HT-29 (cell line): ENCODE results near the gene SLC11A2. TPM values are rescaled to one million over a fixed set of nuclear protein-coding genes. Genes with fewer than 3 reads are reported as not detected.
A peak's percentile ranks its signal among the peaks of the same experiment; 100 is the strongest.
"Not testable (repeated sequence)": the region's sequence is repeated elsewhere in the genome, so short reads cannot be mapped to it uniquely, and the experiment has no call there.

Experiments
- DNase-seq: peaks from one replicate; pipeline ENCODE4 v3.0.0-alpha.2; 2015; ENCODE audit warnings: low spot score
- total RNA-seq: library from RNA; depleted of rRNA; stranded (reverse); fragments of >200 nt; shearing (Covaris generic); gene quantifications from 2 replicates; pipeline ENCODE4 v1.2.3, GENCODE V29; 2014

SLC11A2 gene
- total RNA-seq, 1 experiment from 2014 or later: 42.9 TPM

DNA sequence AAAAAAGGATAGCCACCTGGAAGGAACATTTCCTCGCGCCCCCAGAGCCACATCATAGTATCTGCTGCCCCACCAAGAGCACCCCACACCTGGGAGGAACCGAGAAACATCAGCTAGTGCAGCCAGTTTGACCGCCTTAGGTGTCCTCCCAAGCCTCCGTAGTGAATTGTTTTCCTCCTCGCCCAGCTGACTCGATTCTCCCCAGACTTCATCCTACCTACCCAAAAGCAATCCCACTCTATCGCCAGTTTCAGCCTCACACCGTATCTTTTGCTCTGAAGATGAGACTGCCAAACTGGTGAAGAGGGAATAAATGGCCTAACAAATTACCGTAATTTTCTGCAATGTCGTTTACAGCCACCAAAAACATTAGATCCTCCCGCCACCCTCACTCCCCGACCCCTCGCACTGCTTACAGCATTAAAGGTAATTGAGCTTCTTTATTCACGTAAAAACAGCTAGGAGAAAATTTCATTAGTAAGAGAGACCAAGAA is 1.2 kb upstream of the SLC11A2 start:
- DNase-seq: no peak

DNA sequence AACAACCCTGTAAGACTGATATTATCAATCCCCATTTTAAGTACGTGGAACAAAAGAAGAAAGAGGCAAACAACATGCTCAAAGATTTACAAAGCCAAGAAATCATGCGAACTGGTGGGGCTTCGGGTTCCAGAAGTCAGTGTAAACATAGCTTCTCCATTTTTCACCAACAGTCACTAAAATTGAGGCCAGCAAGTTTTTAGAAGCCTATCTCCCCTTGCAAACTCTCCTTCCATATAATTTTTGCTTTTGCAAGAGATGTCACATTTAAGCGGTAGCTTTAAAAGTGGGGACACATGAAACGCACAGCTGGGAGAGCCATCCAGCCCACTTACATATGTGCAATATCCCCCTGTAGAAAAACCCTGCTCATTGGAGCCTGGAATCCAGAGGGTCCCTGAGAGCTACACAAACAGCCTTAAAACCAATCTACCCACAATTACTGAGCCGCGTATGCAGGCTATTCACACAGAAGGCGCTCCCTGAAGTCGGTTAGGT is 797 bp downstream of the SLC11A2 start:
- no peak for DNase-seq

DNA sequence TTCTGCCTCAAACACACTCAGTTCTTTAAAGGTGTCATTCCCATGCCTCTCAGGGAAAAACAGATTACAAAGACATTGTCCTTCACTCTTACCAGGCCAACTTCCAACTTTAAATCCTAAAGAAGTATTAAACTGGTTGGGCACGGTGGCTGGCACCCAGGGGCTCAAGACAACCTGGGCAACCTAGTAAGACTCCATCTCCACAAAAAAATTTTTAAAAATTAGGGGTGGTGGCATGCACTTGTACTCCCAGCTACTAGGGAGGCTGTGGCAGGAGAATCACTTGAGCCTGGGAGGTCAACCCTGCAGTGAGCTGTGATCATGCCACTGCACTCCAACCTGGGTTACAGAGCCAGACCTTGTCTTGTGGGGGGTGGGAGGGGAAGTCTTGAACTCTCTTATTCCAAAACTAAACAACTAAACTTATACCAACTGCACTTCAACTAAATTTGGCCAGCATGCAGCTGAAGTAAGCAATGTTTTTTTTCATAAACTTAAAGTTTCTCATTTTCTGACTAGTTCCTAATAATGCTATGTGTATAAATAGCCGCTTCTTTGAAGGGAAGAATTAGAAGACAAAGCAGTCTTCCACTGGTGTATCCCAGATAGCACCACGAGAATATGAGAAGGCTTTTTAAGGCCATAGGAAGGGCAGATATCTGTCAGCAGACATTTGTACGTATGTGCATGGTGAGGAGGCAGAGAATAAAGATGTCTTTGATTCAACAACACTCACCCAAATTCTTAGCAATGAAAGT is 2.4 kb downstream of the SLC11A2 start:
- no peak for DNase-seq

DNA sequence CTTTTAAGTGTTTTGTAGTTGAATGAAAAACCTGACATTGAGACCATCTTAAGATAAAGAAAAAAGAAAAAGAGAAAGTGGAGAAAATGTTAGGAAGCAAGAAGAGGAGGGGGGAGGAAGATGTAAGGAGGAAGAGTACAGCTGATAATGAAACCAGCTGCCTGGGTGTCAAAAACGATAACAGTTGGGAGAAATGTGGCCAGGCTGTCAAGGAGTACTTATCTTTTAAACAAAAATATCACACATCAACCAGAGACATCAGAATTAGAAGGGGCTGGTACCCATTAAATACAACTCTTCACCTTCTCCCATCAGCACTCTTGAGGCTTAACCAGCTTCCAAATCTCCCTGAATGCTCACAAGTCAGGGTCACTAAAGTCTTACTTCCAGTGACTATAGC is 4.5 kb downstream of the SLC11A2 start:
- DNase-seq: no peak

DNA sequence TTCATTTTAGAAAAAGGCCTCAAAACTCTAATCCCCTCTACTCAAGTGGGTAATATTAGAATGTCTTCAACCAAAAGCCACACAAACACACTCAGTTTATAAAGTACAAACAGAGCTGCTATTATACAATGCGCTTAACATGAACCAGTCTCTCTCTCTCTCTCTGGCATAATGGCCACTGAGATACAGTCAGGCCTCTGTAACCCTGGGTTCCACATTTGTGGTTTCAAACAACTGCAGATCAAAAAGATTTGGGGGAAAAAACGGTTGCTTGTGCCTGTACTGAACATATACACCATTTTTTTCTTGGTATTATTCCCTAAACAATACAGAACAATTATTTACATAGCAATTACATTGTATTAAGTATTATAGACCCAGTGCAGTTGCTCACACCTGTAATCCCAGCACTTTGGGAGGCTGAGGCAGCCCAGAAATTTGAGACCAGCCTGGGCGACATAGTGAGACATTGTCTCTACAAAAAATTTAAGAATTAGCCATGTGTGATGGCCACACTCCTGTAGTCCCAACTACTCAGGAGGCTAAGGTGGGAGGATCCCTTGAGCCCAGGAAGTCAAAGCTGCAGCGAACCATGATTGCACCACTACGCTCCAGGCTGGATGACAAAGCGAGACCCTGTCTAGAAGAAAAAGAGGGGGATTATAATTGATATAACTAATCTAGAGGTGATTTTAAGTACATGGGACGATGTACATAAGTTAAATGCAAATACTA is 5.6 kb downstream of the SLC11A2 start:
- no peak for DNase-seq

DNA sequence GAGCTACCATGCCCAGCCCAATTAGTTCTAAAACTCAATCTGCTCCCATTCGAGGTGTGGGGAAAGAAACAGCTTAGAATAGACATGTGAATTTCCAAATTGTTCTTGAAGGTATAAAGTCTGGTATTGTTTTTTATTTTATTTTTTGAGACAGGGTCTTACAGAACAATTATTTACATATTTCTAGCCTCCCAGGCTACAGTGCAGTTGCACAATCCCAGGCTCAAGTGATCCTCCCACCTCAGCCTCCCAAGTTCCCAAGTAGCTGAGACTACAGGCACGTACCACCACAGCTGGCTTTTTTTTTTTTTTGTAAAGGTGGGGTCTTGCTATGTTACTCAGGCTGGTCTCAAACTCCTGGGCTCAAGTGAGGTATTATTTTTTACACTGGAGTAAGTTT is 6.3 kb downstream of the SLC11A2 start:
- no peak for DNase-seq

DNA sequence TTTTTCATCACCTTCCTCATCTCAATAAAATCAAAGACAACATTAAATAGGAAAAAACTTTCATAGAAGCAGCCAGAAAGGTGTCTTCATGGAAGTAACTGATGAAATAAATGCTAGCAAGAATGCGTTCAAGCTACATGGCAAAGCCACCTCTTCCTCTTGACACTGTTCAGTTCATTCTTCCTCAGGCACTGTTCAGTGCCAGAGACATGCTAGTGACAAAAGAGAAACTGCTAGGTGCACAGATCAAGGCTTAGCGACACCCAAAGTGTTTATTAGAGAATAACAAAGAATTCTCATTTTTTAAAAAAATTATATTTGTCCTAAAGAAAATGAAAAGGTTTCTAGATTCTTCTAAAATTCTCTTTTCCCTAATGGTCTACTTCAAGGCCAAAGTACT is 7.2 kb downstream of the SLC11A2 start:
- DNase-seq: no peak

DNA sequence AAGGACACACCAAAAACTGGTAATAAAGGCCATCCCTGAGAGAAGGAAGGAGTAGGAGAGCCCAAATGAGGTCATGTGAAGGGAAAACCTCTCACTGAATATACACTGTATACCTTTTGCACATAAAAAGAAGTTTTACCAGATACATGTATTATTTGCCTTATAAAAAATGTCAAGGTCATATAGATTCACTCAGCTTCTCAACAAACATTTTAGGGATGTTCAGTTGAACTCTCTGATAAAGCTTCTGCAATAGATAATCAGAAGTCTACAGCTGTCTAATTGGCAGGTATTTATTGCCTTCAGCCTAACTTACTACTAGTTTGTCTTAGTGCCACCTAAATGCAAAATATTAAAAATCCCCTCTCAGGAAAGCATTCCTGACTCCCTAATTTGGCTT is 8.7 kb downstream of the SLC11A2 start:
- no peak for DNase-seq

DNA sequence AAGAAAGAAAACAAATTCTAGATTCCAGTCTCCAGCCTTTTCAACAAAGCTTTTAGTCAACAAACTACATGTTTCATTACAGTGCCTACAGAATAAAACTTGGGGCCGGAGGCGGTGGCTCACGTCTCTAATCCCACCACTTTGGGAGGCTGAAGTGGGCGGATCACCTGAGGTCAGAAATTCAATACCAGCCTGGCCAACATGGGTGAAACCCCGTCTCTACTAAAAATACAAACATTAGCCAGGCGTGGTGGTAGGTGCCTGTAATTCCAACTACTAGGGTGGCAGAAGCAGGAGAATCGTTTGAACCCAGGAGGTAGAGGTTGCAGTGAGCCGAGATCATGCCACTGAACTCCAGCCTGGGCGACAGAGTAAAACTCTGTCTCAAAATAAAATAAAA is 11.7 kb downstream of the SLC11A2 start:
- not testable (repeated sequence) for DNase-seq

DNA sequence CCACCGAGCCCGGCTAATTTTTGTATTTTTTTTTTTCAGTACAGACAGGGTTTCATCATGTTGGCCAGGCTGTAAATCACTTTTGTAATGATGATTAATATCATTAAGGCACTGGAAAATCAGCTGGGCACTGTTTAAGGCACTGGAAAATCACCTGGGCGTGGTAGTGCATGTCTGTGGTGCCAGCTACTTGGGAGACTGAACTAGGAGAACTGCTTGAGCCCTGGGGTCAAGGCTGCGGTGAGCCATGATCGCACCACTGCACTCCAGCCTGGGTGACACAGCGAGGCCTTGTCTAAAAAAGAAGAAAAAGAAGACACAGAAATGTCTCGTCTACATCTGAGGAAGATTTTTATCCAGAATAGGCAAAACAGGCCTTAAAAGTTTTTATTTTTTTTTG is 12.7 kb downstream of the SLC11A2 start:
- no peak for DNase-seq

DNA sequence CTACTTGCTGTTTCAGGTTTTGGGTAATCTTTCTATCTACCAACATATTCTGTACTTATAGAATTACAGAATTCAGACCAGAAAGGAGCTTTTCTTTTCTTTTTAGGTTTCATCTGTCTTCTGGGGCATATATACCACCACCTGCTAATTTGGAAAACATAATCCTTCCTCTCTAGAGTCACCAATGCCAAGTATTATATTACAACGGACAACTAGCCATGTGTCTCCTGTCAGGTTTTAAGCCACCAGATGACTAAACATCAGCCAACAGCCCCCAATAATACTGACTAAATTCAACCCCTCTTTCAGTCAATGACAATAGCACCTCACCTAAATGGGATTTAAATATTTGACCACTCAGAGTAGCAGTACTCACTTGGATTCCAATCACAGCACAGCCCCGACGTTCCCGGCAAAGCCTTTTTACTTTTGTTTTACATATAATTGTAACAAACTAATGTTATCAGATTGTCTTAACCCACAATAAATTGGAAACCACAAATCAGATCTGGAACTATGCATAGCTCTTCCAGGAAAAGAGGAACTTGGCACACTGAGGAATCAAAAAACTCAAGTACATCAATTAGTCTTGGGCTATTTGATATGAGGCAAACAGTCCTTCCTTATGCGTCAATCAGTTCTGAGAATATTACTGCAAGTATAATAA is 13.5 kb downstream of the SLC11A2 start:
- no peak for DNase-seq

DNA sequence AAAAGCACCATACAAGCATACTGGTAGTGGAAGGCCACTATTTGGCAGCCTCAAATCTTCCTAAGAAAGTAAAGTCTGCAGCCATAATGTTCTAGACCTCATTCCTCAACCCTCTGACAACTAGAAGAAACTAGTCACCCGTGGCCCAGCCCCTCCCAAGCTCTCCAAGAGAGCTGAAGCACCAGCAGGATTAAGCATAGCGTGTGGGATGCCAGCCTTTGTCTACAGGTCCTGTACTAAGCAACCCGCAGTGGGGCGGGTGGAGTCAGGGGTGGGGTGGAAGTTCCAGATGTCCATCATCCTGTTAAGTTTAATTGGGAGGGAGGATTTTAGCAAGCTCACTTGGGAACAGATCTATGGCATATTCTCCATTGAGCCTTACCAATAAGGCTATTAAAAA is 14.2 kb downstream of the SLC11A2 start:
- DNase-seq: no peak

DNA sequence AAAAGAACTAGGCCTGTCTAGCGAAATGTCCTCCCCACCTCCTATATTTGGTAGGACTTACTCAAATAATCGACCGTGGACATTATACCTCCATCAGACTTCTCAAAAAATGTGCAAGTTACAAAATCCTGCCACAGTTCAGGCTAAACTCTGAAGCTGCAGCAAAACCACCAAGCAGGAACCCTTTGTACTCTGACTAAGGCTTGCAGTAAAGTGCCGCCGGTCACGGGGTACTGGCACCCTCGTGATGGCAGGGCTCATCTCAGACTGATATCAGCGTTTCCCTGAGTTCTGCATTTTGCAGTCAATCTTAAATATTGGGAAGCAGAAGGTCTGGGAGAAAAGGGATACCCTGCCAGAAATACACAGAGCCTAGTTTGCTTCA is 17.1 kb downstream of the SLC11A2 start:
- DNase-seq: no peak

DNA sequence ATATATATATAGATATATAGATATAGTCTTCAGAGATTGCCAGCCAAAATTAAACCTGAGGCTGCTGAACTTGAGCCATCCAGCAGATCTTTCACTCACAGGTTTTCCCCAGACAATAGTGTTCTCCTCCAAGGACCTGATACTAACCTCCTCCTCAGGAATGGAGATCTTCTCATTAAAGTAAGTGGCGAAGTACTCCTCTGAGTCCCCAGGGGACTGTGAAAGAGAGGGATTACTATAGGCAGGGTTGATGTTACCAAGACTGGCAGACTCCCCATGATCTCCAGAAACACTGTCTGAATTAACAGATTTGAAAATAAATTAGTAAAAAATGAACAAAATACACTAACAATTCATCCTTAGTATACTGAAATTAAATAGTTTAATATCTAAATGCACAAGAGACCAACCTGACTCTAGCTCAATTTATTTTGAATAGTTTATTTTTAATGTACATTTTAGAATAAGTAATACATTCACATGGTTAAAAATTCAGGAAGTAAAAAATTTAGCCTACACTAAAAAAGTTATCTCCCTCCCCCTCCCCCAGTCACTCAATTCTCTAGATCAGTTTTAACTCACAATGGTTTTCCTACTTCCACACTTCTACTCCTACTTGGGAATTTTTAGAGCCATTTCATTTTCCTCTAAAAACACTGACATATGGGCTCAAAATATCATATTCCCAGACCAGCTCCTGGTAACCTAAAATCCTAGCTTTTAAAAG is 17.7 kb downstream of the SLC11A2 start:
- no peak for DNase-seq

DNA sequence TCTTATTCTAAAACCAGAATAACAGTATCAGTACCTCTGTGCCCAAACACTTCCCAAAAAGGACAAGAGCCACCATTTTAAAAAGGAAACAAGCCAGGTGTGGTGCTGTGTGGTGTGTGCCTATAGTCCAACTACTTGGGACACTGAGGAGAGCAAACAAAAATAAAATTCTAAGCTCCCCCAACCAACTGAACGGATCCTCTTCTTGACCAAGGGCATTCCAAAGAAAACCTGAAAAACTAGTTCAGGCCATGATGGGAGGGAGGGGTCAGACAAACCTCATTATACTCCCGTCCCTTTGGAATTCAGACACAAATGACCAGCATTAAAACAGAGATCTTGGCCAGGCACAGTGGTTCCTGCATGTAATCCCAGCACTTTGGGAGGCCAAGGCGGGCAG is 20.5 kb downstream of the SLC11A2 start:
- DNase-seq: peak; percentile 76

DNA sequence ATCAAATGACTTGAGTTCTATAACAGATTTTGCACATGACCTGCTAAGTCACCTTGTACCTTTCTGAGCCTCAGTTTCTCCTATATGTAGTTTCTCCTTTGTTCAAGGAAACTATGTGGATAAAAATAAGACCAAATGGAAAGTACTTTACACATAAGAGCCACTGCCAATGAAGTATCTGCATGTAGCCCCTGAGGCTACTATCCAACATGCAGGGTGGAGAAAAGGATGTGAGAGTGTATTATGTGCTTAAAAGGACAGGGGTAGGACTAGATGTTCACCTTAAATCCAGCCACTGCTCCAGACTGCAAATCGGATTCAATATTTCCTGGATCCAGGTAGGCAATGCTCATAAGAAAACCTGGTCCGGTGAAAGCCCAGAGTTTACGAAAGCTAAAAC is 21.2 kb downstream of the SLC11A2 start:
- no peak for DNase-seq

DNA sequence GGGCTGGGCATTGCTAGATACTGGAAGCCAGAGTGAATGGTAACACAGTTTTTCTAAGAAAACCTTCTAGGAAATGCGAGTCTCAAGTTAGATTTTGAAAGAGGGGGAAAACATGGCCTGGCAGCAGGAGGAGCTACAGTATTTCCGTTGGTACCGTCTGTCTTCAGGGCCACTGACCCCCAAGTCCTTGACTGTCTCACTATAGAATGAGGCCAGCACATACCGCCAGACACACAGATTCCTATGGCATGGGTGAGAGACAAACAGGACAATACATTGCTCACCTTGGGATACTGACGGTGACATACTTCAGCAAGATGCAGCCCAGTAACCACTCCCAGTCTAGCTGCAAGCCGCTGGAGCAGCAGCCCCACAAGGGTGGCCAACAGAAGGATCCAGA is 21.7 kb downstream of the SLC11A2 start:
- DNase-seq: no peak

DNA sequence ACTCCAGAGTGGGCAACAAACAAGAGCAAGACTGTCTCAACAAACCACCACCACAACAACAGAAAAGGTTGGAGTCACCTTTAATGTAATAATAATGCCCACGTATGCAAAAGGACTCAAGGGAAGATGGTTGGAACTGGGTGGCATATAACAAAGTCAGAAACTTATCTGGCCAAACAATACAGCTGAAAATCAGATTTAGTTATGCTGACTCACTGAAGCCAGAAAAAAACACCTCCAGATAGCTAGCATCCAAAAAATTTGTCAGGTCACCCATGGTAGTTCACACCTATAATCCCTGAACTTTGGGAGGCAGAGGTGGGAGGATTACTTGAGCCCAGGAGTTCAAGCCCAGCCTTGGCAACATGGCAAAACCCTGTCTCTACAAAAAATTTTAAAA is 24.4 kb downstream of the SLC11A2 start:
- DNase-seq: no peak

DNA sequence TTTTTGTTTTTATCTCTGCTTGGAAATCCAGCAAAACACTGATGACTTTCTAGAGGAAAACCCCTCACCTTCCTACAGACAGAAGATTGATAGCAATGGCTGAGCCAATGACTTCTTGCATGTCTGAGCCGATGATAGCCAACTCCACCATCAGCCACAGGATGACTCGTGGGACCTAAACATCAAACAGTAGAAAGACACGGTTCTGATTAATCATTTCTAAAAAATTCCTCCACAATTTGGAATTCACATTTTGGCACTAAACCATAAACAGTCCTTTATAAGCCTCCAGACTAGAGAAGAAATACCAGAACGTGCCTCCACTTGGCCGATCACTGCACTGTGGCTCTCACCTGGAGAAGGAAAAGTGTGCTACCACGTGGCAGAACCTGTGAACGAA is 25.9 kb downstream of the SLC11A2 start:
- DNase-seq: no peak

DNA sequence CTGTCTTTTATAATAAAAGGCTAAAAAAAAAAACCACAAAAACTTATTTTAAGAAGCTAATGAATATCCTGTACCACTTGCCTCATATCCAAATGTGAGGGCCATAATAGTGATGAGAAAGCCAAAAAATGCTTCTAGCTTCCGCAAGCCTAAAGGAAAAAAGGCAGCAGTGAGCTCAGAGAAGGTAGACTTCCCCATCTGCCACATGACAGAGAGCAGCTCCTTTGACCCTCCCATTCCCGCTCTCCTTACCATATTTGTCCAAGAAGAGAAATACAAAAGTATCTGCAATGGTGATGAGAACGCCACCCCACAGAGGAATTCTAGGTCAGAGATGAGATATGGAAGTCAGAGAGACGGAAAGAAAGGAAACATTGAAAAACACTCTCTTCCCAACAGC is 27.1 kb downstream of the SLC11A2 start:
- no peak for DNase-seq

DNA sequence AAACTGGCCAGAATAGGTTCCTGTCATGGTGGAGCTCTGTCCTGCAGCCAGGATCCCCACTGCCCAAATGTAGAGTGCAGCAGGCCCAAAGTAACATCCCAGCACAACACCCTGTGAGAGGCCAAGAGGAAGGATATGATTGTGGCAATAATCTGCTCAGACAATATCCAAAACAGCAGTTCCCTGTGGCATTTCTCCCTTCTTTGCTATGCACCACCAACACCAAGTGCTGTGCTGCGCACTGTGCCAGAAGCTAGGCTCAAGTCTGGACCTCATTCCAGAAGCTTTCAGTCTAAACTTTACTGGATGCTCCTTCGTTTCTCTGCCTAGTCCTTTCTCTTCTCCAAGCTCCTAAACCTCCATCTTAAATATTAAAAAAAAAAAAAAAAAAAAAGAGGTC is 33.4 kb downstream of the SLC11A2 start:
- DNase-seq: no peak

DNA sequence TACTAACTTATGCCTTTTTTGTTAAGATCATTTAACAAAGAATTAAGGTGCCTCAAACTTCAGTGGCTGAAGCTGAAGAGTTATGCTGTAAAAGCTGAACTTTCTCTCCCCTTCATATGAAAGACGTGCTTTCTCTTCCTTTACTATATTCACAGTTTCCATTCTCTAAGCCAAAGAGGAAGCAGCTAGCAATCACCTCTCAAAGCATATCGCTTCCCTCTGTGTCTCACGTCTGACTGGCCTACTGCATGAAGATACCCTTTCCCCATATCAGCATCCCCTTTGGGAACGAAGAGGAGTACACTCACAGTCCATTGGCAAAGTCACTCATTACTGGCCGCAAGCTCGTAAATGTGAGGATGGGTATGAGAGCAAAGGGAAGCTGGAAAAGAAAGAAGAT is 34.9 kb downstream of the SLC11A2 start:
- DNase-seq: no peak
